Hematopoietic multipotent progenitor cell treated with erythropoietin and hydrocortisone succinate and interleukin-3 and kit ligand, for 17 days (in vitro differentiated cells): Measurements from ENCODE around the gene GJA5.
"Not testable (repeated sequence)": the region's sequence is repeated elsewhere in the genome, so short reads cannot be mapped to it uniquely, and the experiment has no call there.

Experiments used
- DNase-seq: peaks from one replicate; pipeline ENCODE4 v3.0.0-alpha.2; 2015; ENCODE audit warnings: low spot score

Gene GJA5

GRCh38 chr1:147762233-147763024, 2.0 kb upstream of the GJA5 start:
- no peak for DNase-seq

- no peak for DNase-seq
These were observed 1.9 kb downstream of the GJA5 start for GRCh38 chr1:147758379-147759100.

DNA sequence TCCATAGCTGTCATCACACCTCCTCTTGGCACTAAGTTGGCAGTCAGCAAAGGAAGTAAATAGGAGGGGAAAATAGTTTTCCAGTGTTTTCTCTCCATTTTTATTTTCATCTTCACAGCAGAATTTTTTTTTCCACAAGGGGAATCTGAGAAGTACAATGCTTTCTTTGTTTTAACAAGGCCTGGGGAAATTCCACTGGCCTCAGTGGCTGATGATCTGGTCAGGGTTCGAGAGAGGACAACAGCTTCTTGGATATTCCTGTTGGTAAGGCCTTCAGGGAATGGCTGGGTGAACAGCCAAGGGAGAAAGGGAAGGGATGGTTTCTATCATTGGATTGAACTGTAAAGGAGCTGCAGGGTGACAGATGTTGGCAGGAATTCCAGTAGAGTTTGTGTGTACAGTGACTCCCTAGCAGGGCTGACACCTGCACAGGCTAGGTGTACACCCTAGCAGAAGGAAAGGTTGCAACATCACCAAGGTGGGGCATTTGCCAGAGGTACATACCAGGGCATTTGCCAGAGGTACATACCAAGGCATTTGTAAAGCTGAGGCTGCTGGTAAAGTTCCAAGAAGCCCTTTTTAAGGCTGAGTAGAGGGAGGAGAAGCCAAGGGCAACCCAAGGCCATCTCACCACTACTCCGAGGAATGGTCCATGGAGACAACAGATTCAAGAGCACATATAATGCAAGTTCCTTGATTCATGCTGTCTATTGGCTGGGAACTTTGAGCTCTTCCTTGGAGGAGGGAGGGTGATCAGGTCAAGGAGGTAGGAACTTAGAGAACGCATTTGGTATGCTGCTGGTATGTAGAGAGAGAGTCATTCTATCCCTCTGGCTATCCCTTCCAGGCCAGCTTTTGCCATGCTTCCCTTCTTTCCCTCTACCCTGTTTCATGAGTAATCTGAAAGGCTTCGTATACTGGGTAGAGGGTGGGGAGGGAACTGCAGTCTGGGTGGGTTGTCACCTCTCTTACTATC, 3.1 kb downstream of the GJA5 start:
- DNase-seq = no peak

GRCh38 chr1:147756341-147756740, 4.1 kb downstream of the GJA5 start:
- DNase-seq = no peak

GRCh38 chr1:147754661-147755060, 5.7 kb downstream of the GJA5 start:
- DNase-seq = no peak

GRCh38 chr1:147753081-147753480, 7.3 kb downstream of the GJA5 start:
- no peak for DNase-seq

GRCh38 chr1:147752511-147752910, 7.9 kb downstream of the GJA5 start:
- DNase-seq = no peak

DNA sequence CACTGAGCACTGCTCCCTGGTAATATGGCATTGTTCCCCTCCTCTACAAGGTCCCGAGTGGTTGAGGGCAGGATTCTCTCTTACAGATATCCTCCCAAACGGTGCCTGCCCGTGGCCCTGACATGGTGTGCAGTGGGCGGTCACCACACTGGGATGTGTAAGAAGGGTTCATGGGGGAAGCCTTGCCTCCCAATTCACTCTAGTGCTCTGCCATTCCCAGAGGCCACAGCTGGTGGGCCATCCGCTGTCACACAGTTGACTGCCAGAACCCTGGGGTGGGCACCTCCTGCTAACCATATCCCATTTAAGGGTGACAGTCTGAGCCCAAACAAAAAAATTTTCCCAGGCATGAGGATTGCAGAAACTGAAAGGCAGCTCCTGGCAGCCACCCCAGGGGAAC, 9.1 kb downstream of the GJA5 start:
- no peak for DNase-seq

DNA sequence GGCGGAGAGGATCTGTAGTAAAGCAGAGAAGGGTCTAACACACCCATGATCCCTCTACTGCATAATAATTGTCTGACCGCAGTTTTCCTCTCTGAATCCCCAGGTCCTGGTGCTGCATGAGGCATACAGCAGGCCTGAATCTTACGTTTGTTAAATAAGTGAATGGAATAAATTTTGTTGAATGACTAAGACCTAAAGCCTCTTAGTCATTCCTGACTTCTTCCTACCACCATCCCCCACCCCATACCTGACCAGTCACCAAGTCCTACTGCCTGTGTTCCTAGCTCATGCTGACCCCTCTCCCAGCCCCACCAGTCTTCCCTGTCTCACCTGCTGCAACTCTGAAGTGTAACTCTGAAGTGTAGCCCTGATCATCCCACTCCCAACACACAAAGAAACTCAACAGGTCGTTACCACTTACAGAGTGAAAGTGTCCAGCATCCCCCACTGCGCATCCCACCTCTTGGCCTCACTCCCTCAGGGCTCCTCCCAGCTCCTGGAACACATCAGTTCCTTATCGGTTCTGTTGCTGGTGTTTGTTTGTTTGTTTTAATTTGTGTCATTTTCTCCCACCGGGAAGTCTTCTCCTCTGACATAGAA, 9.7 kb downstream of the GJA5 start:
- no peak for DNase-seq

GRCh38 chr1:147749792-147750191, 10.6 kb downstream of the GJA5 start:
- DNase-seq = no peak

- DNase-seq = no peak
These were observed 11.6 kb downstream of the GJA5 start for GRCh38 chr1:147748676-147749350.

DNA sequence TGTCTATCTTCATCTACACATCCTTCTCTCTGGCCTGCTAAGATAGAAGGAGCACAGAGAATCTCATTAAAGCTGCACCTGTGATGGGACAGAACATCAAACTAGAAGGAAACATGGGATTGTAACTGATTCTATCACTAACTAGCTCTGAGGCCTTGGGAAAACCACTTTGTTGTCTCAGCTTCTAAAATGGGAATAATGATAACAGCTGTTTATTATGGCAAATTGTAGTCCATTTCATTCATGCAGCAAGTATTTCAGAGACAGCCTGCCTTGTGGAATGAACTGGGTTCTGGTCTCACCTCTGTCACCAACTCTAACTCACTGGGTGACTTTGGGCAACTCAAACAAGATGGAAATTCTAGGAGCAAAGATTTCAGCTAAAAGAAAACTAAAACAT, 12.4 kb downstream of the GJA5 start:
- DNase-seq = no peak

- no peak for DNase-seq
These were observed 15.1 kb downstream of the GJA5 start for GRCh38 chr1:147745271-147745670.

- DNase-seq = no peak
These were observed 19.3 kb downstream of the GJA5 start for GRCh38 chr1:147741065-147741464.

DNA sequence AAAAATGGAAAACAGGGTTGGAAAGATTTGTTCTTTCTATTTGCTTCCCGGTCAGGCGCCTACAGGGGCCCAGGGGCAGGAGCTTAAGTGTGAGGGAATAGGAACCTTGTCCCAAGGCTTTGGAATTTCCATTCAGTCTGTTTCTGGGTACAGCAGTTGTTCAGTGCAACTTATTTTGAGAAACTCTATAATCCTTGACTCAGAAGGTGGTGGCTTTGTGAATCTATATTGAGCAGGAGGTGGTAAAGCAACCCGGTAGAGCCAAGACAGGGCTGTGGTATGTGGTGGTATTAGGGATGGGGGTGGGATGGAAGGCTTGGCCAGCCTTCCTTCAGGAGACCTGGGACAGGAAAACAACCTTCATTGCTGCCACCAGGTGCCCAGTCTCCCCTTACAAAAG, 20.0 kb downstream of the GJA5 start:
- DNase-seq = no peak

- DNase-seq = no peak
These were observed 21.5 kb downstream of the GJA5 start for GRCh38 chr1:147738739-147739476.

DNA sequence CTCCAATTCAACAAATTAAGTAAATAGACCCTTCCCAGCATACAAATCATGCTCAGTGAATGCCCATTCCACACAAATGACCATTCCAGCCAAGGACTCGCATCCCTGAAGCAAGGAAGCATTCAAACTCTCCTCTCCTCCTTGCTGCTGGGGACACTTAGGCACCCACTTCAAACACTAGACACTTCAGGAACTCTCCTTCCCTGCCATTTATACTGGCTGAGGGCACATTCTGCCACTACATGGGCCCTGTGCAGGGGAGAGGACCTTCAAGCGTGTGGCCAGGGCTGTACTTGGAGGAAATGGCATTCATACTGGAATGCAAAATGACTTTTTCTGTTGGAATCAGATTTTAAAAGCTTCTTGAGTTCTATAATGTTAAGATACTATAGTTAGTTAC, 22.3 kb downstream of the GJA5 start:
- no peak for DNase-seq

DNA sequence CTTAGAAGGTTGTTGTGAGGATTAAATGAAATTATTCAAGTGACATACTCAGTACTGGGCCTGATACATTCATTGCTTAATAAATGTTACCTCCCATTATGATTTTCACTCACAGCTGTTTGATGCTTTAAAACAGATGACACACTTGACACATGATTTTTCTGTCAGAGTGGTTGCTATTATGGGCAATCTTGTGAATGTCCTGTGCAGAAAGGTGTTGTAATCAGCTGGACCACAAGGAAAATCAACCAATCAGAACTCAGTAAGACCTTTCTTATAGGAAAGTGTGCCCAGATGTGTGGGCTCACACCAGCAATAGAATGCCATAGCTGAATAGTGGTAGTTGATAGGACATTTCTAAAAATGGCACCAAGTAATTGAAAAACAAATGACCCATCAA, 23.5 kb downstream of the GJA5 start:
- no peak for DNase-seq

DNA sequence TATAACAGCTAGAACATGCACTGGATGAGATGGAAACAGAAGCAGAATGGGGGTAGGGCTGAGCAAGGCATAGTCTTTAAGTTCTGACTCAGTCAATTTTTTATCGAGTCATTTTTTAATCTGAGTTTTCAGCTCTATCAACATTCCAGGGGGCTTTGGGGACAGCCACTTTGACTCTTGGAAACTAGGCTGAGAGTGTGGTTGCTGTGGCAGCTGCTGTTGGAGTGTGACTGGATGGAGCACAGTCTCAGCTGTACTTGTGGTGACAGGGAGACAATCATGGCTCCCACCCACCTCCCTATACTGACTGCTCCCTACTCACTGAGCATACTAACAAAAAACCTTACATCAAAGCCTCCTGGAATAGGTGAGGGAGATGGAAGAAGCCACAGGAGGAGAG, 25.0 kb downstream of the GJA5 start:
- DNase-seq = no peak

- not testable (repeated sequence) for DNase-seq
These were observed 26.0 kb downstream of the GJA5 start for GRCh38 chr1:147734291-147734841.
